HCT116 (cell line): ENCODE measurements around the gene SCAF1. TPM values are rescaled to one million over a fixed set of nuclear protein-coding genes. Genes with fewer than 3 reads are reported as not detected.

Source experiments
- ATAC-seq: fragments of 200-7000 bp; cut with Tn5 transposase; 2 replicates; pipeline ENCODE4 v1.9.1; 2020; ENCODE audit warnings: mild to moderate bottlenecking, moderate library complexity
- BruUV-seq: library from RNA; stranded (reverse); fragments of 400-500 nt; replicated peaks from 2 replicates; lab custom pipeline; 2021; lab: Mats Ljungman, UMichigan
- CTCF ChIA-PET: fragments of 300-600 bp; sonication (Branson Sonifier 250); formaldehyde crosslinking; loops from one replicate; lab custom pipeline; 2021; ENCODE audit warnings: antibody characterized with exemption; lab: Charles Lee
- POLR2A ChIA-PET: fragments of 300-600, 350-600 bp; sonication (Branson Sonifier 250); formaldehyde crosslinking; loops from one replicate; lab custom pipeline; 2021; ENCODE audit warnings: antibody characterized with exemption; lab: Charles Lee
- RAD21 ChIA-PET, 2 experiments: fragments of 300-600 bp; sonication (Branson Sonifier 250); formaldehyde crosslinking; loops; one replicate each; lab custom pipeline; 2023; ENCODE audit warnings: low total read pairs in 2 of 2; ENCODE audit not compliant: uncharacterized antibody in 2 of 2, unreplicated experiment in 2 of 2, low non-redundant PET in 1 of 2; lab: Charles Lee
- DNase-seq: peaks from one replicate; pipeline ENCODE4 v3.0.0-alpha.2; 2010; ENCODE audit warnings: low read depth, low spot score
- H2AFZ ChIP-seq: fragments of 200-600 bp; shearing (Covaris generic), sonication (generic); 2 replicates; pipeline ENCODE4 v1.6.1; 2017; ENCODE audit warnings: low read depth, mixed run types, mixed read lengths, antibody characterized with exemption, low read length; ENCODE audit not compliant: poor library complexity, severe bottlenecking
- H3K27ac ChIP-seq: 2 replicates; pipeline ENCODE4 v1.5.1; 2012; ENCODE audit warnings: low read depth, low read length
- H3K27me3 ChIP-seq: fragments of 200-600 bp; sonication (generic); 2 replicates; pipeline ENCODE4 v1.6.1; 2016; ENCODE audit warnings: mixed run types, low read length, mixed read lengths; ENCODE audit not compliant: insufficient read depth
- H3K36me3 ChIP-seq, 2 experiments: fragments of 200-500 bp in 1 of 2; fragments of 200-600 bp in 1 of 2; sonication (Bioruptor generic) in 1 of 2; sonication (generic) in 1 of 2; 2 replicates each; pipeline versions ENCODE4 v1.5.1 to v1.6.1; 2014 to 2016; ENCODE audit warnings: low read length in 2 of 2, inconsistent platforms in 1 of 2, mixed read lengths in 1 of 2, mixed run types in 1 of 2; ENCODE audit not compliant: insufficient read depth in 2 of 2, control insufficient read depth in 1 of 2
- H3K4me1 ChIP-seq, 2 experiments: fragments of 200-600 bp in 1 of 2; sonication (generic) in 1 of 2; 2 replicates each; pipeline versions ENCODE4 v1.5.1 to v1.6.1; 2012 to 2017; ENCODE audit warnings: low read length in 2 of 2, inconsistent platforms in 1 of 2, mild to moderate bottlenecking in 1 of 2, mixed read lengths in 1 of 2, mixed run types in 1 of 2, moderate library complexity in 1 of 2; ENCODE audit not compliant: insufficient read depth in 2 of 2, control insufficient read depth in 1 of 2
- H3K4me2 ChIP-seq: fragments of 200-600 bp; sonication (generic); 2 replicates; pipeline ENCODE4 v1.6.1; 2017; ENCODE audit warnings: mixed run types, low read length, mixed read lengths
- H3K4me3 ChIP-seq, 2 experiments: fragments of 200-600 bp in 1 of 2; sonication (generic) in 1 of 2; replicated peaks in 1 of 2; 2 replicates each; pipeline ENCODE4 v1.5.1; 2011 to 2016; ENCODE audit warnings: low read length in 2 of 2, control low read depth in 1 of 2, low read depth in 1 of 2, mild to moderate bottlenecking in 1 of 2, mixed read lengths in 1 of 2, mixed run types in 1 of 2
- H3K79me2 ChIP-seq: fragments of 200-600 bp; sonication (generic); 2 replicates; pipeline ENCODE4 v1.6.1; 2017; ENCODE audit warnings: mild to moderate bottlenecking, mixed run types, low read length, moderate library complexity, mixed read lengths; ENCODE audit not compliant: insufficient read depth
- H3K9ac ChIP-seq: fragments of 200-600 bp; sonication (generic); 2 replicates; pipeline ENCODE4 v1.6.1; 2016; ENCODE audit warnings: low read length, mixed read lengths
- H3K9me2 ChIP-seq: fragments of 200-600 bp; sonication (generic), shearing (Covaris generic); 2 replicates; pipeline ENCODE4 v1.6.1; 2017; ENCODE audit warnings: mixed run types, mild to moderate bottlenecking, moderate library complexity; ENCODE audit not compliant: insufficient read depth
- H3K9me3 ChIP-seq, 2 experiments: fragments of 200-500 bp in 1 of 2; fragments of 200-600 bp in 1 of 2; sonication (Bioruptor generic) in 1 of 2; sonication (generic) in 1 of 2; 2 replicates each; pipeline ENCODE4 v1.6.1; 2014 to 2017; ENCODE audit warnings: low read length in 2 of 2, mixed read lengths in 2 of 2, inconsistent platforms in 1 of 2, low read depth in 1 of 2, mild to moderate bottlenecking in 1 of 2, mixed run types in 1 of 2, moderate library complexity in 1 of 2; ENCODE audit not compliant: control insufficient read depth in 1 of 2, insufficient read depth in 1 of 2
- H4K20me1 ChIP-seq: fragments of 200-600 bp; sonication (generic), shearing (Covaris generic); 2 replicates; pipeline ENCODE4 v1.6.1; 2017; ENCODE audit warnings: mixed run types, mild to moderate bottlenecking, moderate library complexity; ENCODE audit not compliant: insufficient read depth
- ATF3 ChIP-seq: IDR thresholded peaks from 2 replicates; pipeline ENCODE4 v1.6.1; 2012
- CEBPB ChIP-seq: IDR thresholded peaks from 2 replicates; pipeline ENCODE4 v1.6.1; 2012; ENCODE audit warnings: low read depth
- EGR1 ChIP-seq: IDR thresholded peaks from 2 replicates; pipeline ENCODE4 v1.6.1; 2012; ENCODE audit warnings: low read depth
- ELF1 ChIP-seq: IDR thresholded peaks from 2 replicates; pipeline ENCODE4 v1.6.1; 2012; ENCODE audit warnings: low read depth, borderline replicate concordance
- EZH2phosphoT487 ChIP-seq: fragments of 200-600 bp; IDR thresholded peaks from 2 replicates; pipeline ENCODE4 v1.6.1; 2018; ENCODE audit warnings: antibody characterized with exemption, borderline replicate concordance
- FOSL1 ChIP-seq: IDR thresholded peaks from 2 replicates; pipeline ENCODE4 v1.6.1; 2012; ENCODE audit warnings: low read depth
- POLR2A ChIP-seq: IDR thresholded peaks from 2 replicates; pipeline ENCODE4 v1.7.0; 2011; ENCODE audit warnings: borderline replicate concordance; ENCODE audit not compliant: insufficient read depth, insufficient read length; ENCODE audit errors: extremely low read depth
- POLR2AphosphoS5 ChIP-seq: IDR thresholded peaks from 2 replicates; pipeline ENCODE4 v1.6.1; 2011; ENCODE audit warnings: mild to moderate bottlenecking, low read depth, low read length, moderate library complexity
- SIN3A ChIP-seq: IDR thresholded peaks from 2 replicates; pipeline ENCODE4 v1.6.1; 2012; ENCODE audit warnings: low read depth
- SP1 ChIP-seq: IDR thresholded peaks from 2 replicates; pipeline ENCODE4 v1.6.1; 2012; ENCODE audit warnings: low read depth
- SRF ChIP-seq: IDR thresholded peaks from 2 replicates; pipeline ENCODE4 v1.6.1; 2012; ENCODE audit warnings: low read depth
- TCF7L2 ChIP-seq: IDR thresholded peaks from 2 replicates; pipeline ENCODE4 v1.7.0; 2011; ENCODE audit warnings: borderline replicate concordance, inconsistent platforms; ENCODE audit not compliant: insufficient read depth, insufficient read length; ENCODE audit errors: extremely low read depth
- YY1 ChIP-seq: IDR thresholded peaks from 2 replicates; pipeline ENCODE4 v1.6.1; 2011; ENCODE audit warnings: low read length, low read depth, moderate library complexity, mild to moderate bottlenecking; ENCODE audit not compliant: insufficient replicate concordance; ENCODE audit errors: extremely low read depth
- ZNF274 ChIP-seq: fragments of 200-500 bp; sonication (Bioruptor generic); IDR thresholded peaks from 2 replicates; pipeline ENCODE4 v1.6.1; 2014; ENCODE audit warnings: mild to moderate bottlenecking, low read depth, low read length, inconsistent platforms
- intact Hi-C: fragments of 100-400 bp; cut with micrococcal nuclease; formaldehyde crosslinking; loops from 2 replicates; pipeline ENCODE4 v1.10.0; 2022
- total RNA-seq: library from RNA; stranded (reverse); gene quantifications from one replicate; pipeline ENCODE4 v1.2.1, GENCODE V29; 2021; ENCODE audit not compliant: unreplicated experiment
- TF ChIP-seq, protein P1 (sequence below): IDR thresholded peaks from 2 replicates; pipeline ENCODE4 v1.6.1; 2012
- TF ChIP-seq, protein P2 (sequence below): IDR thresholded peaks from 2 replicates; pipeline ENCODE4 v1.6.1; 2011; ENCODE audit warnings: mild to moderate bottlenecking, low read length, moderate library complexity; ENCODE audit not compliant: insufficient replicate concordance; ENCODE audit errors: extremely low read depth
- TF ChIP-seq, protein P3 (sequence below): IDR thresholded peaks from 2 replicates; pipeline ENCODE4 v1.6.1; 2012; ENCODE audit warnings: low read depth

The SCAF1 gene
- total RNA-seq, 1 experiment from 2014 or later, result 96.8 TPM

GRCh38 chr19:49677231-49677900, 35.4 kb downstream of the SCAF1 start, which contains the start of gene PRMT1:
Gene PRMT1, plus strand, starts transcription at chr19:49677271. Its CDS starts 10 bp downstream, at chr19:49677281.
- Histone ChIP-seq H4K20me1 (peaks cover 26% of the 10 kb centered on the region; the same call in 1 of the 2 replicates), H3K4me2 (peak within 1 kb of the TSS; percentile 98), H3K27me3 (no peaks in the 10 kb centered on the region), H3K9me2 (no peaks in the 10 kb centered on the region), H3K4me1 (peaks cover 30 to 44% of the 10 kb centered on the region in 2 experiments), H3K27ac (peak within 1 kb of the TSS; percentile 99), H3K36me3 (peaks cover 10 to 17% of the 10 kb centered on the region in 2 experiments; a peak in 3 of 4 replicates), H3K9me3 (no peaks in the 10 kb centered on the region), H3K4me3 (peak within 1 kb of the TSS; percentile 93 to 99), H3K79me2 (peaks cover 53% of the 10 kb centered on the region), H2AFZ (peak within 1 kb of the TSS; percentile 27), H3K9ac (peak within 1 kb of the TSS; percentile 100)
- ChIA-PET CTCF (interaction anchor here (0.7 to 3.4 kb wide), 4 partner anchors 12 to 201 kb away, joined by 4 to 19 read pairs (median 12); partner anchors contain the start of genes BCL2L12, IRF3 and RRAS), POLR2A (interaction anchor here (0.7 to 4.3 kb wide), 10 partner anchors 13 to 182 kb away, joined by 3 to 92 read pairs (median 6); partner anchors contain the start of genes BCL2L12, IRF3, NOSIP and PRRG2), RAD21 (interaction anchor here in 1 of 2 experiments (1.3 kb wide), 1 partner anchor 37 kb away, joined by 6 read pairs; the partner anchor contains the start of gene RRAS)
- DNase-seq (no peak), ATAC-seq (peak; percentile 16)
- BruUV-seq, result no TSS peak
- intact Hi-C loops, result loop anchor here (1.0 to 5.0 kb wide), 4 partner anchors 85 to 175 kb away; partner anchors contain the start of gene PRR12
- TF ChIP-seq SRF, result no peak
- no peak for TF ChIP-seq CEBPB
- no peak for TF ChIP-seq EZH2phosphoT487
- peak; percentile 47 for TF ChIP-seq TCF7L2
- no peak for TF ChIP-seq ZNF274
- peak; percentile 89; the same call in 1 of the 2 replicates for TF ChIP-seq SIN3A
- peak; percentile 86 for TF ChIP-seq POLR2AphosphoS5
- TF ChIP-seq FOSL1, result no peak
- TF ChIP-seq, protein P1, sequence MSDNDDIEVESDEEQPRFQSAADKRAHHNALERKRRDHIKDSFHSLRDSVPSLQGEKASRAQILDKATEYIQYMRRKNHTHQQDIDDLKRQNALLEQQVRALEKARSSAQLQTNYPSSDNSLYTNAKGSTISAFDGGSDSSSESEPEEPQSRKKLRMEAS, result peak; percentile 97
- no peak for TF ChIP-seq SP1
- peak; percentile 68 for TF ChIP-seq POLR2A
- TF ChIP-seq ELF1, result no peak
- TF ChIP-seq, protein P2, sequence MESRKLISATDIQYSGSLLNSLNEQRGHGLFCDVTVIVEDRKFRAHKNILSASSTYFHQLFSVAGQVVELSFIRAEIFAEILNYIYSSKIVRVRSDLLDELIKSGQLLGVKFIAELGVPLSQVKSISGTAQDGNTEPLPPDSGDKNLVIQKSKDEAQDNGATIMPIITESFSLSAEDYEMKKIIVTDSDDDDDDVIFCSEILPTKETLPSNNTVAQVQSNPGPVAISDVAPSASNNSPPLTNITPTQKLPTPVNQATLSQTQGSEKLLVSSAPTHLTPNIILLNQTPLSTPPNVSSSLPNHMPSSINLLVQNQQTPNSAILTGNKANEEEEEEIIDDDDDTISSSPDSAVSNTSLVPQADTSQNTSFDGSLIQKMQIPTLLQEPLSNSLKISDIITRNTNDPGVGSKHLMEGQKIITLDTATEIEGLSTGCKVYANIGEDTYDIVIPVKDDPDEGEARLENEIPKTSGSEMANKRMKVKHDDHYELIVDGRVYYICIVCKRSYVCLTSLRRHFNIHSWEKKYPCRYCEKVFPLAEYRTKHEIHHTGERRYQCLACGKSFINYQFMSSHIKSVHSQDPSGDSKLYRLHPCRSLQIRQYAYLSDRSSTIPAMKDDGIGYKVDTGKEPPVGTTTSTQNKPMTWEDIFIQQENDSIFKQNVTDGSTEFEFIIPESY, result no peak
- TF ChIP-seq, protein P3, sequence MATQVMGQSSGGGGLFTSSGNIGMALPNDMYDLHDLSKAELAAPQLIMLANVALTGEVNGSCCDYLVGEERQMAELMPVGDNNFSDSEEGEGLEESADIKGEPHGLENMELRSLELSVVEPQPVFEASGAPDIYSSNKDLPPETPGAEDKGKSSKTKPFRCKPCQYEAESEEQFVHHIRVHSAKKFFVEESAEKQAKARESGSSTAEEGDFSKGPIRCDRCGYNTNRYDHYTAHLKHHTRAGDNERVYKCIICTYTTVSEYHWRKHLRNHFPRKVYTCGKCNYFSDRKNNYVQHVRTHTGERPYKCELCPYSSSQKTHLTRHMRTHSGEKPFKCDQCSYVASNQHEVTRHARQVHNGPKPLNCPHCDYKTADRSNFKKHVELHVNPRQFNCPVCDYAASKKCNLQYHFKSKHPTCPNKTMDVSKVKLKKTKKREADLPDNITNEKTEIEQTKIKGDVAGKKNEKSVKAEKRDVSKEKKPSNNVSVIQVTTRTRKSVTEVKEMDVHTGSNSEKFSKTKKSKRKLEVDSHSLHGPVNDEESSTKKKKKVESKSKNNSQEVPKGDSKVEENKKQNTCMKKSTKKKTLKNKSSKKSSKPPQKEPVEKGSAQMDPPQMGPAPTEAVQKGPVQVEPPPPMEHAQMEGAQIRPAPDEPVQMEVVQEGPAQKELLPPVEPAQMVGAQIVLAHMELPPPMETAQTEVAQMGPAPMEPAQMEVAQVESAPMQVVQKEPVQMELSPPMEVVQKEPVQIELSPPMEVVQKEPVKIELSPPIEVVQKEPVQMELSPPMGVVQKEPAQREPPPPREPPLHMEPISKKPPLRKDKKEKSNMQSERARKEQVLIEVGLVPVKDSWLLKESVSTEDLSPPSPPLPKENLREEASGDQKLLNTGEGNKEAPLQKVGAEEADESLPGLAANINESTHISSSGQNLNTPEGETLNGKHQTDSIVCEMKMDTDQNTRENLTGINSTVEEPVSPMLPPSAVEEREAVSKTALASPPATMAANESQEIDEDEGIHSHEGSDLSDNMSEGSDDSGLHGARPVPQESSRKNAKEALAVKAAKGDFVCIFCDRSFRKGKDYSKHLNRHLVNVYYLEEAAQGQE, result no peak
- peak; percentile 54; the same call in 1 of the 2 replicates for TF ChIP-seq EGR1
- no peak for TF ChIP-seq ATF3
- peak; percentile 85 for TF ChIP-seq YY1
